H4 (cell line): ENCODE data around the gene OR2K2. TPM values are rescaled to one million over a fixed set of nuclear protein-coding genes. Genes with fewer than 3 reads are reported as not detected.
"Not testable (repeated sequence)": the region's sequence is repeated elsewhere in the genome, so short reads cannot be mapped to it uniquely, and the experiment has no call there.

Source experiments
- DNase-seq: peaks from one replicate; pipeline ENCODE4 v3.0.0-alpha.2; 2015; ENCODE audit warnings: low spot score
- total RNA-seq: library from RNA; depleted of rRNA; stranded (reverse); fragments of >200 nt; shearing (Covaris generic); gene quantifications from 2 replicates; pipeline ENCODE4 v1.2.3, GENCODE V29; 2014; rRNA removed

OR2K2 gene, protein sequence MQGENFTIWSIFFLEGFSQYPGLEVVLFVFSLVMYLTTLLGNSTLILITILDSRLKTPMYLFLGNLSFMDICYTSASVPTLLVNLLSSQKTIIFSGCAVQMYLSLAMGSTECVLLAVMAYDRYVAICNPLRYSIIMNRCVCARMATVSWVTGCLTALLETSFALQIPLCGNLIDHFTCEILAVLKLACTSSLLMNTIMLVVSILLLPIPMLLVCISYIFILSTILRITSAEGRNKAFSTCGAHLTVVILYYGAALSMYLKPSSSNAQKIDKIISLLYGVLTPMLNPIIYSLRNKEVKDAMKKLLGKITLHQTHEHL
- total RNA-seq = not detected in 2 replicates

DNA sequence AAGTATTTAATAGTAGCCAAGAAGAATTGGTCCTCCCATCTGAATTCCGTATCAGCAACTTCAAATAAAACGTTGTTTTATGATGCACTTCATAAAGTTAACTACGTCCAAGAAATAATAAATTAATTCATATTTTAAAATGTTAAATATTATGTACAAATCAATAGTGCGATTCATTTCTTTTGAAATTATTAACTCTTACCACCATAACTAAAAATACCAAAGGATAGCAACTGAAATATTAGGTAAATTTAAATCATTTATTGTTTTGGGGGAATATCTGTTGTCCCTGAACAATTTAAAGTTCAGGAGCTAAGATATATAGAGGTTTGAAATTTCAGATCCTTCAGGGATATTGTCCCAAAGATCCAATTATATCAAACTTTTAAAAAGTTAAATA is at the start of gene OR2K2:
Gene OR2K2 (minus strand): TSS at position 101 of the 400 bp plus-strand sequence. CDS start 1,791 bp downstream, outside the sequence.
- no peak for DNase-seq

DNA sequence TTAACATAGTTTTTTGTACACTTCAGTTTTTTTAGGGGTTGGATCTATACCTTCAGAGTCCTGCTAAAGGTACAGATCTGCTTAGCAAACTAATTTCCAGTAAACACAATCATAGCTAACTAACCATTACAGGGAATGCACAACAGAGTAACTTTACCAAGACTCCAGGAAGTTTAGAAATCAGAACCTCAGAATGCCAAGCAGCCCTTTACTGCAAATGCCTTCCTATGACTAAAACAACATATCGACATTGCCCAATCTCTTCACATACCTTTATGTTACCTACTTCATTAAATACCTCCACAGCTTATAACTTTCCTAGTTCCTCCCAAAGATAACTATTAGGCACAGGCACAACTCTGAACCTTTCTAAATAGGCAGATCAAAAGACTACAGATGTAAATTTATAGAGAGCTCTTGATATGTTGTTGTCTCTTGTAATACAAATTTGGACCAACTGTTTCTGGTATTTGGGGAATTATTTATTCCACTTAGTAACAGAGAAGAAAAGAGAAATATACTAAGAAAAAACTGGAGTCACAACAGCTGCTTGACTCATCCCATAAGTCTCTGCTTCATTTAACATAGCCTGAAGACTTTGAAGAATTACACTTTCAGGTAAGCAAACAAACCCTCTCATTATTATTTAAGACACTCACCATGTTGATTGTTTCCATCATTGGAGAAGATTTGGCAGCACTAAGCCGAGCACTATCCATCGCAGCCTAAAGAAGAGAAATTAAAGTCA is 46.0 kb upstream of the OR2K2 start:
- DNase-seq = no peak

DNA sequence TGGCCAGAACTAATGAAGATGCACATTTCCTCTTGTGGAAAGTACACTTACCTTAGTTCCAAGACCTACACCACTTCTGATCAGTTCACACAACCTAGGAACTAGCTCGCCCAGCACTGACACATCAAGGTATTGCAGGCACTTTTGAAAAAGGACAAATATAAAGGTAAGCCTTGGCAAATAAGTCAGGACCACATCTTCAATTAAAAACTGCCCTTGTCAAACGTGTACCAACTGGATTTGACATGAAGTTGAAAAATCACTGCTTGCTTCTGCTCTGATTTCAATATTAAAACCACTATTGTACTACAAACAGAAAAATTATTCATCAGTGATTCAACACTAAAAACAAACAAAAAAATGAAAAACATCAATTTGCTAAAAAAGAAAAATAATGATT is 45.0 kb upstream of the OR2K2 start:
- no peak for DNase-seq

DNA sequence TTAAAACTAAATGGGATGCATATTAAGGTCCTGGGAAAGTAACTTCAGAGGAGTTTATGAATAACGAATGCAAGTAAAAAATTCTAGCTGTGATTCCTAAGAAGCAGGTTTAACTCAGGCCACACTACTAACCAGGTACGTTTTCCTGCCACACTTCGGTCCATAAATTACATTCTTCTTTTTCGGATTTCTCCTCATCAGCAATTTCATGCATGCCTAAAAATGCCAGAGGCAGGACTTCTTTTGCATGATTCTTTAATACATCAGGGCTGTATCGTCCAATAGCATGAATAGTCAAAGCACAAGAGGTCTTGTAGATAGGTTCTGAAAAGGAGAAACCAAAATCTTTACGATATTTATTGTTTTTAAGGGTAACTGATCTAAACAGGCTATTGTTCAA is 42.3 kb upstream of the OR2K2 start:
- DNase-seq = no peak

DNA sequence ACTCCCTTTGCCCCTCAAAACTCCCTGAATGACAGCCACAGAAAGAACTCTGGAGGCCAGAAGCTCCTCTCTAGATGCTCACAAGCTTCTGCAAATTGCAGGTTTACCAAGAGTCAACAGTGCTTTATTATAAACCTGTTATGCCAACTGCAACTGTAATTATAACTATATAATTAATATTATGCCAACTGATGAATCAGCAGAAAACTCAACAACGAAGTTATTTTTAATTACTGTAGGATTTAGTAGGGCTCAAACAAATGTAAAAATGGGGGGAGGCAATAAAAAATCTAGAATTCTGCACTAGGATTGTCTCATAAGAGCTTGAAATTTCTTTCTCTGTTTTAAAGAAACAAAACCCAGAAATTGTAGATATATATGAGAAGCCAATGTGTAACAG is 37.0 kb upstream of the OR2K2 start:
- no peak for DNase-seq

DNA sequence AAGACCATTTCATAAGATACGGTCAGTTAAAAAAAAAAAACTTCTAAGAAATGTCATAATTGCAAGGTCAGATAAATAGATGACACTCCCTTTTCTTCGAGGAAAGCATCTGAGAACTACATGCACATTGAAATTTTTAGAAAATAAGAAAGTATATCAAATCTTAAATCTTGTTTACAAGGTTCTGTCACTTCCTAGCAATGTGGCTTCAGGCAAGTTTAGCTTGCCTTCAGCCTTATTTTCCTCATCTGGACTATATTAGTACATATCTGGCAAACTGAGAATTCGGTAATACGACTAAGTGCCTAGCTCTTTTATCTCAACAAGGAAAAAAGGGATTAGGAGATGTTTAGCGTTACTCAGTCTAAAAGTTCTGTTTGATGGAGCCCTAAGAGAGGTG is 32.5 kb upstream of the OR2K2 start:
- no peak for DNase-seq

DNA sequence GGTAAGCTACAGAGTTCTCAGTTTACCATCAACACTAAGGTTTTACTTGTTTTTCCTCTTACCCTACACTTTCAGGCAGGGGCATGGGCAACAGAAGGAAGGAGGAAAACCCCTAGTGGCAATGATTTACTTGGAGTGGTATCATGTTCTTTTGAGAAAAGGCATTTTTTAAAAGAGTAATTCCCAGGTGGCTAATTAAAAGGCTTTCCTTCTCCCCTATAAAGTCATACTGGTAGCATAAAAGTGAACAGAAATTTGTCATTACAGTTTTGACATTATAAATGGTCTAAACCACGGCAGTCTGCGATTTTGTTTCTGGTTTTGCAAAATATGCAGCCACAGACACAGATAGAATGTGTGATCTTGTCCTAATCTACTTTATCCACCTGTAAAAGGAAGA is 30.9 kb upstream of the OR2K2 start:
- no peak for DNase-seq

DNA sequence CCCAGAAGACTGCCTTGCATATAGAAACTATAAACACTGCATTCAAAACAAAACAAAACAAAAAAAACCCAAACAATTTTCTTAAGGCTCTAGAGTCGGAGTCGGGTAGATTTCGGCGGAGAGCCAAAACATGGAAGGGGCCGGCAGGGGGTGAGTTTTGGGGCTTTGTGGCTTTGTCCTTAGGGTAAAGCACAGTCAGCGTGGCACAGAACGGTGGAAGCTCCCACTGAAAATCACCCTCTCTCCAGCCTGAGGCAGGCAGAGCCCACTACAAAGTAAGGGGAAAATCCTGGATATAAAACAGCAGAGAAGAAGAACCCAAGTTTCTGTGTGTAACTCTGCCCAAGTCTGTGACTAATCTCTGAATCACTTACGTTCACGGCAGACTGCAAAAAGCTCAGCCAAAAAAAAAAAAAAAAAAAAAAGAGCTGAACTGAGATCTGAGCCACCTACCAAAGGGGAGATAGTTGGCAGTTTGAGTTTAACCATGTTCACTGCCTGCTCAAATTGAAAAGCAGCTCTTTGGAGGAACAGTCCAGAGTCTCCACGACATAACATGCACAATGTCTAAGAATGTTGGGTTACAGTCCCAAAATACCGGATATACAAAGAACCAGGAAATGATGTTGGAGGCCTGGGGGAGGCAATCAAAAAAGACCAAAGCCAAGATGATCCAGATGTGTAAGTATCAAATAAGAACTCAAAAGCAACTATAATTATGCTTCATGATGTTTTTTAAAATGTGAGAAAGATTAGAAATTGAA is 26.6 kb upstream of the OR2K2 start:
- peak; percentile 83 for DNase-seq

DNA sequence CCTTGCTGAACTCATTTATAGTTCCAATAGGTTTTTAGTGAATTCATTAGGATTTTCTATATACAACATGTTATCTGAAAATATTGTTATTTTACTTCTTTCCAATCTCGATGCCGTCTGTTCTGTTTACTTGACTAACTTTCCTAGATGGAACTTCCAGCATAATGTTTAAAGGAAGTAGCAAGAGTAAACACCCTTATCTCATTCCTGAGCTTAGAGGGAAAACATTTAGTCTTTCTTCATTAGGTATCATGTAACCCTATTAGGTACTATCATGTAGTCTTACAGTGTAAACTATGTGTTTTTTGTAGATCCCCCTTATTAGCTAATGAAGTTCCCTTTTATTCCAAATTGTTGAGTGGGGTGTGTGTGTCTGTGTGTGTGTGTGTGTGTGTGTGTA is 22.5 kb upstream of the OR2K2 start:
- DNase-seq = no peak

DNA sequence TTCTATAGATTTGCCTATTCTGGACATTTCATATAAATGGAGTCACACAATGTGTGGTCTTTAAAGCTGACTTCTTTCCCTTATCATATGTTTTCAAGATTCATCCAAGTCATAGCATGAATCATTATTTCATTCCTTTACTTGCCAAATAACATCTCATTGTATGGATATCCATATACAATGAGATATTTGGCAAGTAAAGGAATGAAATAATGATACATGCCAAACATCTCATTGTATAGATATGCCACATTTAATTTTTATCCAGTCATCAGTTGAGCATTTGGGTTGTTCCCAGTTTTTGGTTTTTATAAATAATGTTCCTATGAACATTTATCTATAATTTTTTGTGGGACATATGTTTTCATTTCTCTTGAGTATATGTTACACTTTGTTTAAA is 20.5 kb upstream of the OR2K2 start:
- DNase-seq = no peak

DNA sequence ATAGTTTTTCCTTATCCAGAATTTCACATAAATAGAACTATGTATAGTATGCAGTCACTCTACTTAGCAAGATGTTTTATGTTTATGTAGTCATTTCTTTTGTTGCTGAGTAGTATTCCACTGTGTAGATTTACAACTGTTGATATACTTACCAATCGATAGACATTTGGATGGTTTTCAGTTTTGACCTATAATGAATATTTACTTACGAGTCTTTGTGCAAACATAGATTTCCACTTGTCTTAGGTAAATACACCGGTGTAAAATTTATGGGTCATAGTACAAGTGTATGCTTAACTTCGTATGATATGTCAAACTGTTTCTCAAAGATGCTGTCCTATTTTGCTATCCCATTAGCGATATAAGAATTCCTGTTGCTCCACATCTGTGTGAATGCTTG is 19.7 kb upstream of the OR2K2 start:
- no peak for DNase-seq

DNA sequence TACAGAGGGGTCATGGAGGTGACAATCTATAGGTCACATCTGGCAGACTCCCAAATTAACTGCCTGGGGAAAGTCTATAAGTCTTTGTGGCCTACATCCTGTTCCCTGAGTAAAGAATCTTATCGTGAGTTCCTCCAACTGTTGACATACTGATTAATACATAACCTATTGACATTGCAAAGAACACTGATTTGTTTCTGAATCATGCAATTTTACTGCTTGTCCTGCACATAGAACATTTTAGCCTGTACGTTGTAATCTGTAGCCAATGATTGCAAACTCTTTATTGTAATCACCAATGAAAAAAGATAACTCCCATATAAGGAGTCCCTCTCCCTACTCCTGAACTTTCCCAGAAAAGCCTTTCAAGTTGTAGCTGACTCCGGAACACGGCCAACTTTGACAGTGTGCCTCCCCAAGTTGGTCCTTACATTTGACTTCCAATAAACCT is 18.8 kb upstream of the OR2K2 start:
- DNase-seq = no peak

DNA sequence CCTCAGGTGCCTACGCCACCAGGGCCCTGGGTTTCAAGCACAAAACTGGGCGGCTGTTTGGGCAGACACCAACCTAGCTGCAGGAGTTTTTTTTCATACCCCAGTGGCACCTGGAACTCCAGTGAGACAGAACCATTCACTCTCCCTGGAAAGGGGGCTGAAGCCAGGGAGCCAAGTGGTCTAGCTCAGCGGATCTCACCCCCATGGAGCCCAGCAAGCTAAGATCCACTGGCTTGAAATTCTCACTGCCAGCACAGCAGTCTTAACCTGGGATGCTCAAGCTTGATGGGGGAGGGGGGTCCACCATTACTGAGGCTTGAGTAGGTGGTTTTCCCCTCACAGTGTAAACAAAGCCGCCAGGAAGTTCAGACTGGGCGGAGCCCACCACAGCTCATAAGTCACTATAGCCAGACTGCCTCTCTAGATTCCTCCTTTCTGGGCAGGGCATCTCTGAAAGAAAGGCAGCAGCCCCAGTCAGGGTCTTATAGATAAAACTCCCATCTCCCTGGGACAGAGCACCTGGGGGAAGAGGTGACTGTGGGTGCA is 4.4 kb upstream of the OR2K2 start:
- DNase-seq = peak; percentile 18

DNA sequence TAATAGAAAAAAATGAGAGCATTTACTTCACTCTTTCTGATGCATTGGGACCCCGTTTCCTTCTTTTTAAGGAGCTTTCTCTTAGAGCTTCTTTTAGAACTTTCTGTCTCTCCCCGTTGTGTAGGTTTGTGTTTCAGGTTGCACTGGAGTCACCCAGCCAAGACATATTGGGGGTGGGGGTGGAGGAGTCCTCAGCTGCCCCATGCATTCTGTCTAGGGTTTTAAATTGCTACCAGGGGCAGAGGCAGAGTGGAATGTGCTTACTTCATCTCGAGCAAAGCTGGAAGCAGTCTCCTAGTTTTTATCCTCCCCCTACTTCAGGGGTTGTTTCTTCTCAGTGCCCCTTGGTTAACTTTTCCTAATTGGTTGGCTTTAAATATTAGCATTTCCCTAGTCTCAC is 9.4 kb downstream of the OR2K2 start:
- no peak for DNase-seq

DNA sequence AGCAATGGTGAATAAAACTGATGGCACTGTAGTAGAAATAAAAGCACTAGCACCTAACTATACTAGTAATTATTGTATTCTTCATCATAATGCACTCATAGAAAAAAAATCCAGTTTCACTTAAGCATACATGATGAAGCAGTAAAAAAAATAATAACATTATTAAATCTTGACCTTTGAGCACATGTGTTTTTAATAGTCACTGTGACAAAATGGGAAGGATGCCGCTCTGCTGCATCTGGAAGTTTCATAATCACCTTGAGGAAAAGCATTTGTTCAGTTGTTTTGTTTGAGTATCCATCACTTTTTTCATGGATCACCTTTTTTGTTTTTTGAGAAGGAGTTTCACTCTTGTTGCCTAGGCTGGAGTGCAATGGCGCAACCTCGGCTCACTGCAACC is 13.2 kb downstream of the OR2K2 start:
- no peak for DNase-seq

DNA sequence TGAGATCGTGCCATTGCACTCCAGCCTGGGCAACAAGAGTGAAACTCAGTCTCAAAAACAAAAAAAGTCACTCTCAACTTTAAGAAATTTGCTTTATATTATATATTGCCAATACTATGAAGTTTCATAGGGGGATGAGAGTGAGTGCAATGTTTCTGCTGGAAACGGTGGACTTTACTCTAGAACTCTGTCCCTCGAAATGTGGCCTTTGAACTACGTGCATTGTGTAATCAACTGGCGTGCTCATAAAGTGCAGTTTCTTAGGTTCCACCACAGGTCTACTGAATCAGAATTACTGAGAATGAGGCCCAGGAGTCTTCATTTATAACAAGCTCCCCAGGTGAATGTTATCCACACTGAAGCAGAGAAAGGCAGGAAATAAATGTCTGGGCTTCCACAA is 24.1 kb downstream of the OR2K2 start:
- DNase-seq = no peak

DNA sequence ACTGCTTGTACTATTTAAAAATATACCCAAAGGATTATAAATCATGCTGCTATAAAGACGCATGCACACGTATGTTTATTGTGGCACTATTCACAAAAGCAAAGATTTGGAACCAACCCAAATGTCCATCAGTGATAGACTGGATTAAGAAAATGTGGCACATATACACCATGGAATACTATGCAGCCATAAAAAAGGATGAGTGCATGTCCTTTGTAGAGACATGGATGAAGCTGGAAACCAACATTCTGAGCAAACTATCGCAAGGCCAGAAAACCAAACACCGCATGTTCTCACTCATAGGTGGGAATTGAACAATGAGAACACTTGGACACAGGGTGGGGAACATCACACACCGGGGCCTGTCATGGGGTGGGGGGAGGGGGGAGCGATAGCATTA is 26.0 kb downstream of the OR2K2 start:
- not testable (repeated sequence) for DNase-seq

DNA sequence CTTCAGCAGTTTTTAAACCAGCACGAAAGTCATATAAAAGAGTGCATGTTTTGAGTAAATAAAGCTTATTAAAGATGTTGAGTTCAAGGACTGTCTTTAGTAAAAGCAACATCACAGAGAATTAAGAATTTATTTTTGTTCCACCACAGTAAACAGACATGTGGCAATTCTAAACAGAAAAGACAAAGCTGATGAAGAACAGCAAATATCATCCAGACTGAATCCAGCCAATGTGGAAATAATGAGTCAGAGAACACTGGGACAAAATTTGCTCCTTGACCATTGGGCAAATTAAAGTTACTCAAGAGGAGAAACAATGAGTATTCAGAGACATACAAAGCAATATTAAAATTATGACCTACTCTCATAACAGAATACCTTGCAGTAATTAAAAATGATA is 28.8 kb downstream of the OR2K2 start:
- DNase-seq = no peak

DNA sequence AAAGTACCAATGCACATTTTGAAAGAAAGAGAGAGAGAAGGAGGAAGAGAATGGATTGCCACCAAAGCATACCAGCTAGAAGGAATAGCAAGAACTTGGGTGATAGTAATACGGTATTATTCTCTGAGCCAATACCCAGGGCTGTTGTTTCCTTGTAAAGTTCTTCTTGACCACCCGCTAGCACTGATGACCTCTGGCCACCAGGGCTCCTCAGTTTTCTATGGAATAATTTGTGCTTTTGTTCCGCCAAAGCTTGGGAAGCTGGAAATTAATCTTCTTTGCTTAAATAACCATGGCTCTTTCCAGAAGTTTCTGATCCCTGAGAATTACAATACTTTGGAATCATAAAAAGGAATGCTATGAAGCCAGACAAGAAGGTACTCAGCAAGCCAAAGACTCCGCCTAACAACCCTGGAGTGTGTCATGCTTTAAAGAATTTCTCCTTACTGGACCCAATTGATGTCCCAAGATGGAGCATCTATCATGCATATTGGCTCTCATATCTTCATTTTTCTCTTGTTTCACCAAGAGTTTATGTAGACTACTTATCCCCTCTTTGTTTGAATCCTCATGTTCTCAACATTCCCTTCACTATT is 29.8 kb downstream of the OR2K2 start:
- DNase-seq = no peak

DNA sequence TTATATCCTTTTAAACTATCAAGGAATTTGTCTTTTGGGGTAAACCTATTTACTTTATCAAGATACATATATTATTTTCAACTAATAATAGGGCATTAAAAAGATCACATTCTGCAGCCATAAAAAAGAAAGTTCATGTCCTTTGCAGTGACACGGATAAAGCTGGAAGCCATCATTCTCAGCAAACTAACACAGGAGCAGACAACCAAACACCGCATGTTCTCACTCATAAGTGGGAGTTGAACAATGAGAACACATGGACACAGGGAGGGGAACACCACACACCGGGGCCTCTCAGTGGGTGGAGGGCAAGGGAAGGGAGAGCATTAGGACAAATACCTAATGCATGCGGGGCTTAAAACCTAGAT is 30.4 kb downstream of the OR2K2 start:
- not testable (repeated sequence) for DNase-seq

DNA sequence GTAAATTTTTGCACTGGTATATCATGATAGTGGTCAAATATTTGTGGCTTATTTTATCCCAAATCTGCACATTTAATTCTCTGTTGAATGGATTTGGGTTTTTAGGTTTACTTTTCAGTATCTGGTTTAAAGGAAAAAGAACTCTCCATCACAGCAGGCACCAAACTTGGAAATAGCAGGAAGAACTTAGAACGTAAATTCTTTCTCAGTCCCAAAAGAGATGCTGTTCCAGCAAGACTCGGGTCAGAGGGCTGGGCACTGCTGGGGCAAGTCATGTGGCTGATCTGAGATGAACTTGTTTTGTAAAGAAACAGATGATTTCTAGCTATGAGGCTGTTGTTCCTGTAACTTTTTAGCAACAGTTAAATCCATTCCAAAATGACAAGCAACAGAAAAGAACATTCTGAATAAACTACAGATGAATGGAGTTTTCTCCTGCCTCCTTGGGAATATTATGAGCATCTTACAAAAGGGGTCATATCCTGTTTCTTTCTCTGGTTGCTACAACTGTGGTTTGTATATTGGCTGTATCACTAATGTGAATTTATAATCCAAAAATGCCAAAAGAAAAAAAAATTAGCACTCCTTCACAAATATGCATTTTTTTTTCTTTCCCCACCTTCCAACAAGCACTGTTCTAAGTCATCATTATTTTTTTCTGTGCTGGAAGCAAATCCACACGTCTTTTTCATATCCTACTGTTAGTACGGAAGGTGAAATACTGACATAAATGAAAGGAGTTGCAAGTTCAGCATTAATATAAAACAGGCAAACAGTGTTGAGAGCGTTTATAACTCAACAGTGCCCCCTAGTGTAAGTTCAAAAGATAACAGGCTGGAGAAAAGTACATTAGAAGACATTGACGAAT is 31.1 kb downstream of the OR2K2 start:
- peak; percentile 65 for DNase-seq
